Measurements from ENCODE around the gene UBAC1. TPM values are rescaled to one million over a fixed set of nuclear protein-coding genes. Genes with fewer than 3 reads are reported as not detected.
"Not testable (repeated sequence)": the region's sequence is repeated elsewhere in the genome, so short reads cannot be mapped to it uniquely, and the experiment has no call there.

Gene UBAC1
- total and polyA plus RNA-seq, 4 donors = 16.2 to 115 (median 16.4) TPM

- 48% methylated on average over 5 of the region's 5 CpGs for WGBS
- TF ChIP-seq ZBTB33 (IDR thresholded peaks at IDR 0.05) (no peak), SP1 (IDR thresholded peaks at IDR 0.05) (no peak), FOXA1 (IDR thresholded peaks at IDR 0.05) (no peak), JUND (IDR thresholded peaks at IDR 0.05) (no peak), TAF1 (conservative IDR thresholded peaks at IDR 0.05) (no peak), NR2F2 (IDR thresholded peaks at IDR 0.05) (no peak), RXRA (IDR thresholded peaks at IDR 0.05) (no peak), CTCF (IDR thresholded peaks at IDR 0.05; ENCODE audit: low read depth, low read length, missing input control) (no peak), HNF4A (conservative IDR thresholded peaks at IDR 0.05) (no peak), GABPA (IDR thresholded peaks at IDR 0.05 in 1 of 2, conservative IDR thresholded peaks at IDR 0.05 in 1 of 2) (no peak), RAD21 (IDR thresholded peaks at IDR 0.05) (no peak), EGR1 (IDR thresholded peaks at IDR 0.05; ENCODE audit: low read depth in 2 of 2) (no peak), YY1 (IDR thresholded peaks at IDR 0.05) (no peak), HNF4G (IDR thresholded peaks at IDR 0.05) (no peak), FOXA2 (IDR thresholded peaks at IDR 0.05) (no peak), REST (IDR thresholded peaks at IDR 0.05) (no peak)
- TF ChIP-seq, protein P1, sequence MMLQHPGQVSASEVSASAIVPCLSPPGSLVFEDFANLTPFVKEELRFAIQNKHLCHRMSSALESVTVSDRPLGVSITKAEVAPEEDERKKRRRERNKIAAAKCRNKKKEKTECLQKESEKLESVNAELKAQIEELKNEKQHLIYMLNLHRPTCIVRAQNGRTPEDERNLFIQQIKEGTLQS (IDR thresholded peaks at IDR 0.05) = no peak
- TF ChIP-seq, protein P2, sequence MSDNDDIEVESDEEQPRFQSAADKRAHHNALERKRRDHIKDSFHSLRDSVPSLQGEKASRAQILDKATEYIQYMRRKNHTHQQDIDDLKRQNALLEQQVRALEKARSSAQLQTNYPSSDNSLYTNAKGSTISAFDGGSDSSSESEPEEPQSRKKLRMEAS (IDR thresholded peaks at IDR 0.05) = no peak
- Histone ChIP-seq H3K4me3 (ENCODE audit: low read depth in 1 of 3, low read length in 3 of 3) (no peak overlapping the region), H3K9ac (ENCODE audit: low read depth in 1 of 2, low read length in 2 of 2) (no peak overlapping the region), H3K9me3 (ENCODE audit: control insufficient read depth in 4 of 4, low read length in 3 of 4) (no peaks in the 10 kb centered on the region), H3K27me3 (ENCODE audit: control insufficient read depth in 4 of 4, insufficient read depth in 4 of 4, low read length in 3 of 4) (no peaks in the 10 kb centered on the region), H3K27ac (ENCODE audit: low read depth in 1 of 2, low read length in 2 of 2) (peak overlapping the region in 1 of 2 donors; percentile 72), H3K4me1 (ENCODE audit: control insufficient read depth in 4 of 4, insufficient read depth in 4 of 4, low read length in 3 of 4) (peaks cover 0 to 13% (median 6%) of the 10 kb centered on the region in 4 donors), H3K36me3 (ENCODE audit: control insufficient read depth in 4 of 4, insufficient read depth in 3 of 4, low read depth in 1 of 4, low read length in 3 of 4) (no peaks in the 10 kb centered on the region)
- DNase-seq (ENCODE audit: low spot score) = no peak
Observed at GRCh38 chr9:135968083-135968476, 6.9 kb upstream of the UBAC1 start.

DNA sequence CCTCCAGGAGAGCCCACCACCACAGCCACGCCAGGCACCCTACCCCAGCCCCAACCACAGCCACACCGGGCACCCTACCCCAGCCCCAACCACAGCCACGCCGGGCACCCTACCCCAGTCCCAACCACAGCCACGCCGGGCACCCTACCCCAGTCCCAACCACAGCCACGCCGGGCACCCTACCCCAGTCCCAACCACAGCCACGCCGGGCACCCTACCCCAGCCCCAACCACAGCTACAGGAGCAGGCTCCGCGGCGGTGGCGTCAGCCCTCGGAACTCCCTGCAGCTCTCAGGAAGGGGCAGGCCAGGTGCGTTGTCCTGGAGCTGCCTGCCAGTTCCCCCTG, 5.7 kb upstream of the UBAC1 start:
- H3K4me1 ChIP-seq (ENCODE audit: control insufficient read depth in 4 of 4, insufficient read depth in 4 of 4, low read length in 3 of 4) = peaks cover 0 to 13% (median 6%) of the 10 kb centered on the region in 4 donors
- not testable (repeated sequence) for H3K4me3 ChIP-seq (ENCODE audit: low read depth in 1 of 3, low read length in 3 of 3); H3K9me3 ChIP-seq (ENCODE audit: control insufficient read depth in 4 of 4, low read length in 3 of 4); H3K27me3 ChIP-seq (ENCODE audit: control insufficient read depth in 4 of 4, insufficient read depth in 4 of 4, low read length in 3 of 4); H3K27ac ChIP-seq (ENCODE audit: low read depth in 1 of 2, low read length in 2 of 2); H3K9ac ChIP-seq (ENCODE audit: low read depth in 1 of 2, low read length in 2 of 2); DNase-seq (ENCODE audit: low spot score); H3K36me3 ChIP-seq (ENCODE audit: control insufficient read depth in 4 of 4, insufficient read depth in 3 of 4, low read depth in 1 of 4, low read length in 3 of 4)
- WGBS = 83% methylated on average over 16 of the region's 16 CpGs

Data from liver (tissue), 9 donors.